HG03342 (cell line): ENCODE data around the gene PRKN.

Experiments
- ATAC-seq: cut with Tn5 transposase; IDR thresholded peaks from one replicate; pipeline ENCODE4 v1.9.1; 2021; ENCODE audit warnings: mild to moderate bottlenecking, moderate library complexity; ENCODE audit not compliant: unreplicated experiment

The PRKN gene

GRCh38 chr6:162336359-162336758 lies 391.2 kb downstream of the PRKN start:
- ATAC-seq, result no peak

DNA sequence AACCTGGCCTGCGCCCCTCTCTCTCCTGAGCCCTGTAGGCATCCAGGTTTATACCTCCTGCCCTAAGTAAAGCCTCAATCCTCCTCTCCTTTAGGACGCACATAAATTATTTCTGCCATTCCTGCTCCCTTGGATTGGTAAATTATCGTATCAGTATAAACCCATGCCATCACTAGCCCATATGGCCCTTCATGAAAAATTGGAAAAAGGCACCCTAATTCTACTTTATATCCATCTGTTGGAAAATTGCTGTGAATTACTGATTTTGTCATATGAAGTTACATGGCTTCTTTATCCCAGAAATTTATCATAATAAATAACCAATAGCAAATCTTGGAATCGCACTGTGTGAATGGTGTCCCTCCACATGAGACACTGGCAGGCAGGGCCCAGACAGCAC lies 395.2 kb downstream of the PRKN start:
- no peak for ATAC-seq

GRCh38 chr6:162331911-162332310 lies 395.7 kb downstream of the PRKN start:
- ATAC-seq, result no peak

DNA sequence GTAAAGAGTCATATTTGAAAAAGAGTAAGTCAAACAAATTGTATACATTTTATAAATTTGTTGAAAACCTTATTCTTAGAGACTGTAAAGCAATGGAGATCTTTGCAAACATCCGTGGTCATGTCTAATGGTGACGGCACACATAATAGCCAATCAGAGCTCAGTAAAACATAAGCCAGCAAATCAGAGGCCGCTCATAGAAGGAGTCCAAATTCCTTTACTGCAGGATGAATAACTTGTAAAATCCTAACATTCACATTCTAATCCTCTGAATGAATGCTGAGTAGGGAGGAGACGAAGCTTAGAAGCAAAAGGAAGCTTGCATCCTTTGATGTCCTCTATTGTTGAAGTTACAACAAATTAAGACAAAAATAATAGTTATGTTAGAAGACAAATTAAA lies 401.7 kb downstream of the PRKN start:
- ATAC-seq, result no peak

DNA sequence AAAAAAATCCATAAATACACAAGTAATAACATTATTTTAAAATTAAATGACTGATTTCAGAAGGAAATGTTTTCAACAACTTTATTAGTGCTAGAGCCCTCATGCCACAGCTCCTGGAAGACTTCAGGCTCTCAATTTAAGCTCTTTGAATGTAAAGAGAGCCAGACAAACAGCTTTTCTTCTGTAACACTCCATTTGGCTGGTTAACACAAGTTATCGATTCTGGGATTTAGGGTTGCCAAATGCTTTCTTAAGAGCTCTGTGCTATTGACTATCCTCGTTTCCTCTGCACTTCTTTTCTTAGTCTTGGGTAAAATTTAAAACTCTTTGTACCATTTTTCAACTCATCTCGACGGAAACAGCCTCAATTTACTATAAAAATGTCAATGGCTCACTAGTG lies 402.5 kb downstream of the PRKN start:
- ATAC-seq, result no peak

DNA sequence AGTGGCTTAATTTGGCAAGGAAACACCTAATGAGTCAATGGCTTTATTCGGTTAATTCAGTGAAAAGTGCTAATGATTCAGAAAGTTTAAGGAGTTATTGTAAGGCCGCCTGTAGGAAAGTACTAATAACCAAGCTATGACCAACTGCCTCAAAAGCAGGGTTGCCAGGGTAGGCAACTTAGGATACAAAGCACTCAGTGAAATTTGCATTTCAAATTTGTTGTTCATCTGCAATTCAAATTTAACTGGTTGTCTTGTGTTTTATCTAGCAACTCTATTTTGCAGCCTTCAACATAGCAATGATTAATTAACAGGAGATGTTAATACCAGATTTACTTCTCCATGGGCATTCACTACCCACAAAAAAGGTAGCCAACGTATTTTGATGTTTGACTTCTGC lies 412.3 kb downstream of the PRKN start:
- no peak for ATAC-seq

- no peak for ATAC-seq
These were observed 413.5 kb downstream of the PRKN start for GRCh38 chr6:162313922-162314660.

DNA sequence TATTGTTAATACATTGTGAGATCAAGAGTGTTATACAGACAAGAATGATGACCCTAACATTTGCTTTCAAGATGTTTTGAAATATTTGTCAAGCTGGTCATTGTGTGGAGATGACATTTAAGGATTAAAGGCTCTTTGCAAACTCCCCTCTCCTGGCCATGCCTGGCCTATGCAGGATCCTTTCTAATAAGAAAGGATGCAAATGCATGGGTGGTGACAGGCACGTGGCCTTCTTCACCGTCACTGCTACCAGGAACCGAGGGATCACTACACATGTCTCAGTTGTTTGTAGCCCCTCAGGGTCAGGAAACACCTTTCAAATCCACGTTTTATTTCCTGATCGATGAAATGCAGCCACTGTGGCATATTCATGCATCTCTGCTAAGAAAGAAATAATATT lies 419.7 kb downstream of the PRKN start:
- ATAC-seq, result no peak

- no peak for ATAC-seq
These were observed 420.9 kb downstream of the PRKN start for GRCh38 chr6:162306616-162307015.

DNA sequence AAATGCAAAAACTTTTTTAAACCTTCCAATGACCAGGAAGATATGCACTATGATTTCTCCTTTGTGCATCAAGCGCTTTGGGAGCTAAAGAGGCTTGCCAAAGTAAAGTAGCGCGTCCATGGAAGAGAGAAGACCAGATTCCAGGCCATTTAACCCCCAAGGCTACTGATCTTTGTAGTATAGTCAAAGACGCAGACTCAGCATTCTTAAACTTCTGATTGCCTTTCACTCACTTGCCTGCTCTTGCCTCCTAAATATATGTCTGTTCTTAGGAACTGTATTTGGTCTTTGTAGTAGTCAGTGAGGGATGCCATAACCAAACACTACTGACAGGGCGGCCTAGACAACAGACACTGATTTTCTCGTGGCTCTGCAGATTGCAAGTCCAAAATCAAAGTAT lies 426.4 kb downstream of the PRKN start:
- ATAC-seq, result no peak

DNA sequence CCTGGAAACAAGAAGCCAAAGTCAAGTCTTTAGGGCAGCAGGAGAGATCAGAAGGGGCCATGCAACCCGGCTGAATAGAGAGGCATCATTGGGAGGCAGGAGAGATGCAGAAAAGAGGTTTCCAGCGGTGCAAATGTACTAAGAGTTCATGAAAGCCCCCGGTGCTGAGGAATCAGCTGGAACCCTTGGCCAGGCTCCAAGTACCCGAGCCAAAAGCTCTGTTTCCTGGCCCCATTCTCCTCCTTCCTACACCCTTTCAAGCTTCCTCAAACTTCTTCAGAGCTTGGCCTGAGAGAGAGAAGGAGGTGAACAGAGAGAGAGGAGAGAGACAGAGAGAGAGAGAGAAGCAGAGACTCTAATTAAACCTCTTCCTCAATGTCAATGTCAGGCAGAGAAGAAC lies 433.5 kb downstream of the PRKN start:
- ATAC-seq, result no peak

- no peak for ATAC-seq
These were observed 434.7 kb downstream of the PRKN start for GRCh38 chr6:162292915-162293314.

DNA sequence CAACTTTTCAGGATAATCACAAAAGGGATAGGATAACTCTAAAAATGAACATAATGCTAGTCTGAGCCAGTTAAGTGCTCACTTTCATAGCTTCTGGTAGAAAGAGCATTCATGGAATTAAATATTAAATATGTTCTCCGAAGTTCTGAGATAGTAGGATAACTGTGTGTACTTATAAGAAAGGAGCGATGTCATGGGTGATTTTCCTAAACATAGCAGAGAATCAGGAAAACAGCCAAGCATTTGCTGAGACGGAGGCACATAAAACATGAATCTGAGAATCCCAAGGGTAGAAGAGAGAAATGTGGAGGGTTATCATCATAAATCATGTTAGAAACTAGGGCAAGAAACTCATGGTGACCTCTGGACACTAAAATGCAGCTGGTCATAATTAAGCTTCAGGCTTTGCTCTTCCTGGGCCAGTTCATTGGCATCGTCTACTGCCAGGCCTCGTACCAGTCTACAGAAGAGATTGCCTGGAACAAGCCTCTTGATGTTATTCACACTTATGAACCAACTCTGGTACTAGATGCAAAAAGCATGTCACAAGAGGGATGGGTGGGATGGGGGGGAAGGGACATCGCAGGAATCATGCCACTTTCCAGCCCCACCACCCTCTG lies 436.6 kb downstream of the PRKN start:
- no peak for ATAC-seq

GRCh38 chr6:162289972-162290371 lies 437.6 kb downstream of the PRKN start:
- no peak for ATAC-seq

- no peak for ATAC-seq
These were observed 453.6 kb downstream of the PRKN start for GRCh38 chr6:162273986-162274385.

DNA sequence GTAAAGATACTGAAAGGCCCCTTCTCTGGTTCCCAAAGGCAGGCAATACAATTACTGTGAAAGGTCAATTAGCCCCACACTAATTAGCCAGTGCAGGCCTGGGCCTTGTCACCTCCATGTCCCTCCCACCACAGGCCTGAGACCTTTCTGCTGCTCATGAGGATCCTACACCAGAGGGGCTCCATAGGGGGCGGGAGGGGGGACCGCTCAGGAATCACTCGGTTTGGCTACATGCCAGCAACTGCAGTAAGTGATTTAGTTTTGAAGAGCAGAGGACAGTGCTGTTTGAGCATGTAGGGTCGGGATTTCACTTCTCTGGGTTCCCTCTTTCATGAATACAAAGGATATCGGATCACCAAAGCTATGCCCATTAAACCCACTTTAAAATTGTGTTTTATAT lies 455.6 kb downstream of the PRKN start:
- no peak for ATAC-seq

GRCh38 chr6:162270966-162271365 lies 456.6 kb downstream of the PRKN start:
- no peak for ATAC-seq

GRCh38 chr6:162267641-162268040 lies 459.9 kb downstream of the PRKN start:
- ATAC-seq, result no peak

DNA sequence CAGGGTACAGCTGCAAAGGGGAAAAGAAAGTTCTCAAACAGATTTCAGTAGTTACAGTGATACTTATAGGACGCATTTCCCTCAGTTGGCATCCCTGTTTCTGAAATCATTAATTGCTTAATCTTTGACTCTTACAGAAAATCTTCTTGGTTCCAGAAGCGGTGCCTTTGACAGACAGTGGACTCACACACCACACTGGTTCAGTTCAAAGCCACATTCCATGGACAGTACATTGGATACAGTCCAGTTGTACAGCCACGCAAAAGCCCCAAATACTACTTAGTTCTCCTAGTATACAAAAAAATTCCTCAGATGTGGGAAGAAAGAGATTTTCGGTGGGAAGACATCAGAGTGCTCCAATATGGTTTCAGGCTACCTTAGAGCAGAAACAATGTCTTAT lies 460.4 kb downstream of the PRKN start:
- ATAC-seq, result no peak

- ATAC-seq, result no peak
These were observed 463.0 kb downstream of the PRKN start for GRCh38 chr6:162264581-162264980.

DNA sequence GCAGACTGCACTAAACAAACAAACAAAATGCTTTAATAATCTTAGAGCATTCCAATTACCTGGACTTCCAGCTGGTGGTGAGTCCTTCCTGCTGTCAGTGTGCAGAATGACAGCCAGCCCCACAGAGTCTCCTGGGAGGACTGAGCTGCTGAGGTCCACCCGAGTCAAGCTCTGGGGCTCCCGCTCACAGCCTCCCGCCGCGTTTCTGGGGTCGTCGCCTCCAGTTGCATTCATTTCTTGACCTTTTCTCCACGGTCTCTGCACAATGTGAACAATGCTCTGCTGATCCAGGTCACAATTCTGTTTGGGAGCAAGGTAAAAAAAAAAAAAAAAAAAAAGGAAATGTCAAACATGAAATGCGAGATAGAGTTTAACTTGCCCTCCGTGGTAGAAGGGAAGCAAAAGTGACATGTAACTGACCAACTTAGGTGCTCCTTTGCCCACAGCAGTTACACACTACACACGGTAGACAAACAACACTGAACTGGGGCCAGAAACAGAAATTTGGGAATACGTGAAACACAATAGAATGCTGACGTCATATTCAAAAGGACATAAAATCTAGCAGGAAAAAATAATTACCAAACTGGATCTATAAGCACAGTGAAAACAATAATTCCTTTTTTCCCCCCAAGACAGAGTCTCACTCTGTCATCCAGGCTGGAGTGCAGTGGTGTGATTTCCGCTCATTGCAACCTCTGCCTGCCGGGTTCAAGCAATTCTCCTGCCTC lies 464.9 kb downstream of the PRKN start:
- ATAC-seq, result no peak

DNA sequence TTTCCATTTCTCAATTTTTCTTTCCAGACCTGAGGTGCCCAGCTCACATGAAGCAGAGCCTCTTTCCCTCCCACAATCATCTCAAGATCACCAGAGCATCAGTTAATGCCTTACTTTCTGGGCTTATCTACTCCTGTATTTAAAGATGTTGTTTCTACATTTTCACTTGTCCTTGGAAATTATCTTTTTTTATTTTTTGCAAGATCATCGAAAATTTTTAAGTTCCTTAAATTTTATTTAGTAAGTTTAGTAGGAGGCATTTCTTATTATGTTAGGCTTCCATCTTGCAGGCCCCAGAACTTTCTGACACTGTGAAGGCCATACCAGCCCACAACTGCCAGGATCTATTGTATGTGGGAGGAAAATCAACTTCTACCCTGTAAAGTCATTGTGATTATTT lies 466.0 kb downstream of the PRKN start:
- no peak for ATAC-seq
